MM.1S (cell line): Measurements from ENCODE around the gene USP6NL.

ENCODE experiments used
- DNase-seq: peaks from one replicate; pipeline ENCODE4 v3.0.0-alpha.2; 2015
- H2AFZ ChIP-seq: fragments of 300-600 bp; sonication (generic); 2 replicates; pipeline ENCODE4 v1.6.0; 2016; ENCODE audit warnings: antibody characterized with exemption, low read length
- H3F3A ChIP-seq: fragments of 300-600 bp; sonication (generic); 2 replicates; pipeline ENCODE4 v1.6.1; 2016; ENCODE audit warnings: mild to moderate bottlenecking, antibody characterized with exemption, low read length, moderate library complexity, mixed read lengths; ENCODE audit not compliant: insufficient read depth
- H3K27ac ChIP-seq: fragments of 300-600 bp; sonication (generic); 2 replicates; pipeline ENCODE4 v1.5.1; 2016; ENCODE audit warnings: mild to moderate bottlenecking, low read length
- H3K27me3 ChIP-seq: fragments of 300-600 bp; sonication (generic); replicated peaks from 2 replicates; pipeline ENCODE4 v1.6.0; 2016; ENCODE audit warnings: low read length; ENCODE audit not compliant: insufficient read depth
- H3K36me3 ChIP-seq: fragments of 300-600 bp; sonication (generic); replicated peaks from 2 replicates; pipeline ENCODE4 v1.6.1; 2016; ENCODE audit warnings: mild to moderate bottlenecking, low read length, mixed read lengths; ENCODE audit not compliant: insufficient read depth
- H3K4me1 ChIP-seq: fragments of 300-600 bp; sonication (generic); 2 replicates; pipeline ENCODE4 v1.6.1; 2016; ENCODE audit warnings: low read length, mixed read lengths
- H3K4me2 ChIP-seq: fragments of 300-600 bp; sonication (generic); 2 replicates; pipeline ENCODE4 v1.6.0; 2016; ENCODE audit warnings: low read depth, low read length
- H3K4me3 ChIP-seq: fragments of 300-600 bp; sonication (generic); 2 replicates; pipeline ENCODE4 v1.5.1; 2016; ENCODE audit warnings: low read length, mixed read lengths
- H3K79me2 ChIP-seq: fragments of 300-600 bp; sonication (generic); 2 replicates; pipeline ENCODE4 v1.6.1; 2016; ENCODE audit warnings: mixed run types, low read length, mixed read lengths
- H3K9ac ChIP-seq: fragments of 300-600 bp; sonication (generic); 2 replicates; pipeline ENCODE4 v1.6.1; 2016; ENCODE audit warnings: low read length, mixed read lengths
- H3K9me2 ChIP-seq: fragments of 300-600 bp; sonication (generic); replicated peaks from 2 replicates; pipeline ENCODE4 v1.6.1; 2016; ENCODE audit warnings: mild to moderate bottlenecking, low read length, mixed read lengths; ENCODE audit not compliant: insufficient read depth
- H3K9me3 ChIP-seq: fragments of 300-600 bp; sonication (generic); replicated peaks from 2 replicates; pipeline ENCODE4 v1.6.1; 2016; ENCODE audit warnings: mild to moderate bottlenecking, low read length, mixed read lengths; ENCODE audit not compliant: insufficient read depth
- H4K20me1 ChIP-seq: fragments of 300-600 bp; sonication (generic); 2 replicates; pipeline ENCODE4 v1.6.1; 2016; ENCODE audit warnings: mild to moderate bottlenecking, low read length, moderate library complexity, mixed read lengths; ENCODE audit not compliant: insufficient read depth
- CTCF ChIP-seq: fragments of 300-600 bp; sonication (generic); IDR thresholded peaks from 2 replicates; pipeline ENCODE4 v1.5.1; 2016; ENCODE audit warnings: antibody characterized with exemption, low read length, mixed read lengths
- EZH2 ChIP-seq: fragments of 300-600 bp; sonication (generic); optimal IDR thresholded peaks from 2 replicates; pipeline ENCODE3; 2017; ENCODE audit warnings: low read depth, mild to moderate bottlenecking, antibody characterized with exemption, low read length, mixed read lengths
- EZH2phosphoT487 ChIP-seq: fragments of 300-600 bp; sonication (generic); IDR thresholded peaks from 2 replicates; pipeline ENCODE4 v1.6.1; 2018; ENCODE audit warnings: antibody characterized with exemption, low read length

Gene USP6NL

GRCh38 chr10:11639849-11640764 lies 28.7 kb upstream of the USP6NL start:
- no peaks in the 10 kb centered on the region for H3K9me2 ChIP-seq
- no peaks in the 10 kb centered on the region for H3K9me3 ChIP-seq
- H3K4me2 ChIP-seq = no peak overlapping the region
- no peak for DNase-seq
- no peak overlapping the region for H3K4me3 ChIP-seq
- no peaks in the 10 kb centered on the region for H3F3A ChIP-seq
- H3K79me2 ChIP-seq = no peaks in the 10 kb centered on the region
- no peaks in the 10 kb centered on the region for H3K36me3 ChIP-seq
- no peaks in the 10 kb centered on the region for H3K4me1 ChIP-seq
- no peak overlapping the region for H3K27ac ChIP-seq
- H3K27me3 ChIP-seq = no peaks in the 10 kb centered on the region
- no peaks in the 10 kb centered on the region for H4K20me1 ChIP-seq
- H2AFZ ChIP-seq = no peak overlapping the region
- TF ChIP-seq EZH2phosphoT487 = no peak
- TF ChIP-seq CTCF = no peak
- no peak for TF ChIP-seq EZH2
- H3K9ac ChIP-seq = no peak overlapping the region

GRCh38 chr10:11639362-11639761 lies 27.9 kb upstream of the USP6NL start:
- Histone ChIP-seq H3K79me2 (no peaks in the 10 kb centered on the region), H3K9me3 (no peaks in the 10 kb centered on the region), H3K9me2 (no peaks in the 10 kb centered on the region), H3F3A (no peaks in the 10 kb centered on the region), H3K4me1 (no peaks in the 10 kb centered on the region), H3K36me3 (no peaks in the 10 kb centered on the region), H3K27ac (no peak overlapping the region), H2AFZ (no peak overlapping the region), H3K4me3 (no peak overlapping the region), H3K27me3 (no peaks in the 10 kb centered on the region), H3K9ac (no peak overlapping the region), H4K20me1 (no peaks in the 10 kb centered on the region), H3K4me2 (no peak overlapping the region)
- TF ChIP-seq EZH2 (no peak), EZH2phosphoT487 (no peak), CTCF (no peak)
- DNase-seq = no peak

- no peak for TF ChIP-seq EZH2phosphoT487
- TF ChIP-seq CTCF = no peak
- TF ChIP-seq EZH2 = no peak
- no peak overlapping the region for H3K4me2 ChIP-seq
- peaks cover 11% of the 10 kb centered on the region; the same call in 1 of the 2 replicates for H3K27me3 ChIP-seq
- peaks cover 4% of the 10 kb centered on the region for H3K4me1 ChIP-seq
- no peaks in the 10 kb centered on the region for H3K9me2 ChIP-seq
- no peaks in the 10 kb centered on the region for H4K20me1 ChIP-seq
- DNase-seq = no peak
- H3K9me3 ChIP-seq = no peaks in the 10 kb centered on the region
- no peak overlapping the region for H3K27ac ChIP-seq
- no peak overlapping the region for H3K4me3 ChIP-seq
- H3K36me3 ChIP-seq = no peaks in the 10 kb centered on the region
- H3K9ac ChIP-seq = no peak overlapping the region
- H2AFZ ChIP-seq = no peak overlapping the region
- no peaks in the 10 kb centered on the region for H3K79me2 ChIP-seq
- no peaks in the 10 kb centered on the region for H3F3A ChIP-seq
Observed at GRCh38 chr10:11638055-11638698, 26.7 kb upstream of the USP6NL start.
